Measurements from ENCODE around the gene RNASEH2B. TPM values are rescaled to one million over a fixed set of nuclear protein-coding genes. Genes with fewer than 3 reads are reported as not detected.

RNASEH2B gene
- total RNA-seq, 2 donors from 2014 or later, result 37.7 to 44.1 TPM

DNA sequence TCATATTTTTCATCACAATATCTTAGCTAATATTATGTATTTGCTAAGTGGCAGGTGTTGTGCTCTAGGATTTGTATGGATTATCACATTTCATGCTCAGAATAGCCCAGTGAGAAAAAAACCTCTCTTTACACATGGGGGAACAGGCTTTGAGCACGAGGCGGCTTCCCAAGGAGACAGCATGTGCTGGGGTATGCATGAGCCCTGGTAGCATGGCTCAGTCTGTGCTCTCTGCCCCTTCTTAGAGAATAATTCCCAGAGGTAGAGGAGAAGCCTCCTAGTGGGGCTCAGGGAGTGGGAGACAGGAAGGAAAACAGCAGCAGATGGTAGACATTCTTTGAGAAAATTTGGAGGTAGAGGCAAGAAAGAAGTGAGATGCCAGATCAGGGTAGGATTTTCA is 31.6 kb downstream of the RNASEH2B start:
- H3K9me3 ChIP-seq (ENCODE audit: control insufficient read depth, low read length), result peaks cover 9% of the 10 kb centered on the region
- TF ChIP-seq, protein P1, sequence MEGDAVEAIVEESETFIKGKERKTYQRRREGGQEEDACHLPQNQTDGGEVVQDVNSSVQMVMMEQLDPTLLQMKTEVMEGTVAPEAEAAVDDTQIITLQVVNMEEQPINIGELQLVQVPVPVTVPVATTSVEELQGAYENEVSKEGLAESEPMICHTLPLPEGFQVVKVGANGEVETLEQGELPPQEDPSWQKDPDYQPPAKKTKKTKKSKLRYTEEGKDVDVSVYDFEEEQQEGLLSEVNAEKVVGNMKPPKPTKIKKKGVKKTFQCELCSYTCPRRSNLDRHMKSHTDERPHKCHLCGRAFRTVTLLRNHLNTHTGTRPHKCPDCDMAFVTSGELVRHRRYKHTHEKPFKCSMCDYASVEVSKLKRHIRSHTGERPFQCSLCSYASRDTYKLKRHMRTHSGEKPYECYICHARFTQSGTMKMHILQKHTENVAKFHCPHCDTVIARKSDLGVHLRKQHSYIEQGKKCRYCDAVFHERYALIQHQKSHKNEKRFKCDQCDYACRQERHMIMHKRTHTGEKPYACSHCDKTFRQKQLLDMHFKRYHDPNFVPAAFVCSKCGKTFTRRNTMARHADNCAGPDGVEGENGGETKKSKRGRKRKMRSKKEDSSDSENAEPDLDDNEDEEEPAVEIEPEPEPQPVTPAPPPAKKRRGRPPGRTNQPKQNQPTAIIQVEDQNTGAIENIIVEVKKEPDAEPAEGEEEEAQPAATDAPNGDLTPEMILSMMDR (conservative IDR thresholded peaks at IDR 0.05), result no peak
- no peak overlapping the region for H3K27ac ChIP-seq (ENCODE audit: low read depth, low read length)
- no peak for DNase-seq
- 98% methylated on average over 2 of the region's 2 CpGs; no CpG with 5 or more reads in 1 of the 2 experiments for WGBS, 2 experiments (ENCODE audit: insufficient coverage in 1 of 2, insufficient read length in 1 of 2)
- H3K27me3 Mint-ChIP-seq (ENCODE audit: insufficient read depth), result no peaks in the 10 kb centered on the region
- peaks cover 18% of the 10 kb centered on the region for H3K9me3 Mint-ChIP-seq
- peaks cover 27% of the 10 kb centered on the region for H3K4me1 Mint-ChIP-seq
- H3K4me3 Mint-ChIP-seq, result no peak overlapping the region
- H3K9ac ChIP-seq (ENCODE audit: extremely low read depth, low read length, poor library complexity, severe bottlenecking), result no peak overlapping the region
- H3K27ac Mint-ChIP-seq, result no peak overlapping the region
- peaks cover 10% of the 10 kb centered on the region for H3K36me3 ChIP-seq (ENCODE audit: control insufficient read depth, insufficient read depth, low read length)
- H3K27me3 ChIP-seq (ENCODE audit: control insufficient read depth, insufficient read depth, low read length, poor library complexity, severe bottlenecking), result no peaks in the 10 kb centered on the region
- peaks cover 31% of the 10 kb centered on the region for H3K36me3 Mint-ChIP-seq (ENCODE audit: low read depth)
- no peak overlapping the region for H3K4me3 ChIP-seq (ENCODE audit: low read length)
- peaks cover 11% of the 10 kb centered on the region for H3K4me1 ChIP-seq (ENCODE audit: control insufficient read depth, insufficient read depth, low read length)

DNA sequence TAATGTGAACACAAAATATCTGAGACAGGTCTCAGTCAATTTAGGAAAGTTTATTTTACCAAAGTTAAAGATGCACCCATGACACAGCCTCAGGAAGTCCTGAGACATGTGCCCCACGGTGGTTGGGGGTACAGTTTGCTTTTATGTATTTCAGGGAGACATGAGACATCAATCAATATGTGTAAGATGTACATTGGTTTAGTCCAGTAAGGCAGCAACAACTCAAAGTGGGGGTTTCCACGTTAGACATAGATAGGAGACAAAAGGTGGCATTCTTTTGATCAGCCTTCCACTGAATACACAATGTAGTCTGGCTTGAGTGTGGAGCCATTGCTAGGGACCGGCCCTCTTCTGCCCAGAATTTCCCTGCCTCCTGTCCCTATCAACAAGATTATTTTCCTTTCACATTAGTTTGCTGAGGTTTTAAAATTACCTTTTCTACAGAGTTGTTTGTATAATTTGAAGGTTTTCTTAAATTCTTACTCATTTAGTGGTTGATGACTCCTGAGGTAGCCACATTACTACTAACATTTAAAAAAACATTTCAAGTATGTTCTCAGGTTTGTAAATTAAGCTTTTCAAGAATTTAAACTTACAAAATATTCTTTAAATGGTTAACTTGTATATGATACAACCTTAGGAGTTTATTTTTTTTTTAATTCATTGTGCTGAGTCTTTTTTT is 33.2 kb downstream of the RNASEH2B start:
- H3K36me3 Mint-ChIP-seq (ENCODE audit: low read depth), result peaks cover 18% of the 10 kb centered on the region
- H3K27me3 ChIP-seq (ENCODE audit: control insufficient read depth, insufficient read depth, low read length, poor library complexity, severe bottlenecking), result no peaks in the 10 kb centered on the region
- H3K27ac Mint-ChIP-seq, result peak overlapping the region; percentile 88
- peak; percentile 54 for DNase-seq
- H3K36me3 ChIP-seq (ENCODE audit: control insufficient read depth, insufficient read depth, low read length), result peaks cover 5% of the 10 kb centered on the region
- H3K4me1 Mint-ChIP-seq, result peaks cover 27% of the 10 kb centered on the region
- no peak overlapping the region for H3K4me3 Mint-ChIP-seq
- TF ChIP-seq, protein P1 (conservative IDR thresholded peaks at IDR 0.05), result no peak
- no peak overlapping the region for H3K4me3 ChIP-seq (ENCODE audit: low read length)
- H3K9ac ChIP-seq (ENCODE audit: extremely low read depth, low read length, poor library complexity, severe bottlenecking), result no peak overlapping the region
- H3K9me3 Mint-ChIP-seq, result peaks cover 11% of the 10 kb centered on the region
- H3K4me1 ChIP-seq (ENCODE audit: control insufficient read depth, insufficient read depth, low read length), result peaks cover 11% of the 10 kb centered on the region
- H3K27ac ChIP-seq (ENCODE audit: low read depth, low read length), result no peak overlapping the region
- WGBS, 2 experiments (ENCODE audit: insufficient coverage in 1 of 2, insufficient read length in 1 of 2), result 67 to 73% methylated on average over 2 to 3 of the region's 3 CpGs
- H3K27me3 Mint-ChIP-seq (ENCODE audit: insufficient read depth), result no peaks in the 10 kb centered on the region
- H3K9me3 ChIP-seq (ENCODE audit: control insufficient read depth, low read length), result peaks cover 6% of the 10 kb centered on the region

DNA sequence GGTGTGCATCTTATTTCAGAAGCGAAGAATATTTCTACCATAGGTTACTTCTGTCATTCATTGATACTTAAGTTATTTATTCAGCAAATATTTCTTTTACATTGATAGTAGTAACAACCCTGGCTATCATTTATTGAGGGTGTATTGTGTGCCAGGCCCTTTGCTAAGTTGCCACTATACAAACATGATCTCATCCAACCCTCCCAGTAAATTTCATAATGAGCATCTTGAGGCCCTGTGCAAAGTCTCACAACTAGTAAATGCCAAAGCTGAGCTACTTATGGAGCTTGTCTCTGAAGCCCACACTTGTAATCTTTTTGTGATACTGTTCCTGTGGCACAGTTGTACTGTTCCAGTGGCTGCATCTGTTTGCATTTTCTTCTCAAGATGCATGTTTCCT is 36.1 kb downstream of the RNASEH2B start:
- no peak overlapping the region for H3K27ac Mint-ChIP-seq
- no peak for DNase-seq
- no peak overlapping the region for H3K27ac ChIP-seq (ENCODE audit: low read depth, low read length)
- peaks cover 11% of the 10 kb centered on the region for H3K4me1 ChIP-seq (ENCODE audit: control insufficient read depth, insufficient read depth, low read length)
- no peak overlapping the region for H3K9ac ChIP-seq (ENCODE audit: extremely low read depth, low read length, poor library complexity, severe bottlenecking)
- H3K27me3 Mint-ChIP-seq (ENCODE audit: insufficient read depth), result no peaks in the 10 kb centered on the region
- no peaks in the 10 kb centered on the region for H3K27me3 ChIP-seq (ENCODE audit: control insufficient read depth, insufficient read depth, low read length, poor library complexity, severe bottlenecking)
- no peaks in the 10 kb centered on the region for H3K9me3 ChIP-seq (ENCODE audit: control insufficient read depth, low read length)
- no peak overlapping the region for H3K4me3 Mint-ChIP-seq
- TF ChIP-seq, protein P1 (conservative IDR thresholded peaks at IDR 0.05), result no peak
- H3K36me3 Mint-ChIP-seq (ENCODE audit: low read depth), result peaks cover 13% of the 10 kb centered on the region
- peaks cover 9% of the 10 kb centered on the region for H3K36me3 ChIP-seq (ENCODE audit: control insufficient read depth, insufficient read depth, low read length)
- H3K4me1 Mint-ChIP-seq, result peaks cover 21% of the 10 kb centered on the region
- H3K4me3 ChIP-seq (ENCODE audit: low read length), result no peak overlapping the region
- WGBS, 2 experiments (ENCODE audit: insufficient coverage in 1 of 2, insufficient read length in 1 of 2), result 80 to 100% methylated on average over 1 of the region's 1 CpG
- no peaks in the 10 kb centered on the region for H3K9me3 Mint-ChIP-seq

All from endodermal cell (in vitro differentiated cells).